ENCODE measurements around the gene FILIP1.

GRCh38 chr6:75494290-75494689 is 690 bp upstream of the FILIP1 start:
- TF ChIP-seq CTCF (IDR thresholded peaks at IDR 0.05; ENCODE audit: insufficient read depth, low read length) (no peak), POLR2AphosphoS5 (IDR thresholded peaks at IDR 0.05; ENCODE audit: low read depth) (no peak), REST (IDR thresholded peaks at IDR 0.05; ENCODE audit: insufficient replicate concordance, low read depth) (no peak), GABPA (IDR thresholded peaks at IDR 0.05; ENCODE audit: low read depth) (no peak)

All from HL-60 (cell line).